Skin of body (tissue), 2 donors: ENCODE data around the gene NSFL1C. TPM values are rescaled to one million over a fixed set of nuclear protein-coding genes. Genes with fewer than 3 reads are reported as not detected.

Experiments
- DNase-seq: peaks from one replicate; lab custom pipeline; 2025; lab: John Stamatoyannopoulos, UW
- total RNA-seq: library from RNA; depleted of rRNA; stranded (reverse); fragments of >200 nt; gene quantifications from one replicate; pipeline ENCODE4 v1.2.3, GENCODE V29; 2014

Gene NSFL1C
- total RNA-seq, 1 donor from 2014 or later = 33.5 TPM

DNA sequence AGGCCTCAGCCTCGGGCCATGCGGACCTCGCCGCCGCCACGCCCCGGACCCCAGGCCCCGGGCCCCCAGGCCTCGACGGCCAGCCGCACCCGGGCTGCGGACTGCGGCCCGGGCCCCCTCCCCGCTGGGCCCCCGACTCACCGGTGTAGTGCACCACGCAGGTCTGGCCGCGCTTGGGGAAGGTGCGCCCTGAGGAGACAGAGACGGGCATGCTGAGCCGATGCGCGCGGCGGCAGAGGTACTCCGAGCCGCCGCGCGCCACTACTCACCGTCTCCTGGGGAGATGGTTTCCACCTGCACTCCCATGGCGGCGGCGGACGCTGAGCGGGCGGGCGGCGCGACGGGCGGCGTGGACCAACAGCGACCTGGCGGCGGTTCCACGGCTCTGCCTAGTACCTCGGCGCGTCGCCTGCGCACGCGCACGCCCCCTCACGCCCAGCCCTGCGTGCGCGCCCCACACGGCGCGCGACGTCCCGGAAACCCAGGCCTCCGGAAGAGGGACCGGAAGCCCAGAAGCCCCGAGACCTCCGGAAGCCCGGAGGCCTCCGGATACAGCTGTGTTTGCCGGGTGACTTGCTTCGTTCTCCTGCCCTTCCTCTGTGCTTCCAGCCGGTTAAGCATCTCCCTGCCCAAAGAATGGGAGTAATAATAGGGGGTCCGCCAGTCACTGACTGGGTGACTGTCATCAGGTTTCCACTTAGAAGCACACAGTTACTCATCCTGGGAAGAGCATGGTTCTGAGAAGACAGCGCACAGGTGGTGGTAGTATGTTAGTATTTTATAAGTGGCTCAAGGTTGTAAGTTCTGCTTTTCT, 73.7 kb downstream of the NSFL1C start, which contains the start of gene FKBP1A:
Gene FKBP1A (minus strand): TSS at position 362 of the 814 bp plus-strand sequence. CDS start 56 bp downstream, at position 306.
- DNase-seq = peak; percentile 89

- no peak for DNase-seq
These were observed 74.3 kb downstream of the NSFL1C start for GRCh38 chr20:1392443-1392692.

Other genes starting within 250 kb of the NSFL1C start
- not detected for gene RAD21L1, start 240.8 kb downstream of the NSFL1C start, total RNA-seq
- 1.2 TPM for gene SNPH, start 200.6 kb downstream of the NSFL1C start, total RNA-seq
- 9.4 TPM for gene SDCBP2, start 137.7 kb downstream of the NSFL1C start, total RNA-seq
- 102 TPM for gene FKBP1A, start 73.8 kb downstream of the NSFL1C start, total RNA-seq
- 1.8 TPM for gene SIRPB2, start 24.6 kb upstream of the NSFL1C start, total RNA-seq
- gene SIRPD, start 90.9 kb upstream of the NSFL1C start, total RNA-seq = 0.39 TPM
- 0.99 TPM for gene SIRPB1, start 153.2 kb upstream of the NSFL1C start, total RNA-seq
- not detected for gene SIRPG, start 190.9 kb upstream of the NSFL1C start, total RNA-seq